H1 (cell line): ENCODE measurements around the gene PTMA. TPM values are rescaled to one million over a fixed set of nuclear protein-coding genes. Genes with fewer than 3 reads are reported as not detected.

Source experiments
- CTCF ChIA-PET: fragments of 300-600 bp; sonication (Branson Sonifier 250); formaldehyde crosslinking; loops from one replicate; lab custom pipeline; 2021; ENCODE audit not compliant: partially characterized antibody; lab: Charles Lee
- POLR2A ChIA-PET: fragments of 300-600 bp; sonication (Branson Sonifier 250); formaldehyde crosslinking; loops from one replicate; lab custom pipeline; 2021; ENCODE audit warnings: inconsistent platforms; ENCODE audit not compliant: partially characterized antibody; lab: Charles Lee
- DNase-seq, 2 experiments: peaks; one replicate each; pipeline versions ENCODE4 v3.0.0 to v3.0.0-alpha.2; 2010 to 2022; ENCODE audit warnings: low spot score in 2 of 2, low read depth in 1 of 2, mixed read lengths in 1 of 2
- FAIRE-seq: peaks from 2 replicates; lab custom pipeline; 2011; peaks lifted over from hg19 to GRCh38; lab: Jason Lieb, UNC
- H2AFZ ChIP-seq: 2 replicates; pipeline ENCODE4 v1.8.1; 2012; ENCODE audit warnings: low read length, inconsistent platforms
- H2AK5ac ChIP-seq: 2 replicates; pipeline ENCODE4 v1.6.1; 2013; ENCODE audit warnings: low read depth, low read length
- H2BK120ac ChIP-seq: replicated peaks from 2 replicates; pipeline ENCODE3; 2013; ENCODE audit warnings: low read depth, low read length, inconsistent platforms
- H2BK12ac ChIP-seq: 2 replicates; pipeline ENCODE4 v1.6.1; 2013; ENCODE audit warnings: low read depth, low read length
- H2BK15ac ChIP-seq: 2 replicates; pipeline ENCODE4 v1.6.1; 2013; ENCODE audit warnings: low read length
- H2BK20ac ChIP-seq: 2 replicates; pipeline ENCODE4 v1.6.1; 2013; ENCODE audit warnings: low read length
- H2BK5ac ChIP-seq: 2 replicates; pipeline ENCODE4 v1.6.1; 2013; ENCODE audit warnings: low read depth, low read length
- H3K14ac ChIP-seq: 2 replicates; pipeline ENCODE4 v1.6.1; 2013; ENCODE audit warnings: inconsistent platforms; ENCODE audit not compliant: insufficient read length
- H3K18ac ChIP-seq: 2 replicates; pipeline ENCODE4 v1.6.1; 2013; ENCODE audit warnings: low read length; ENCODE audit errors: extremely low read depth
- H3K23ac ChIP-seq: 2 replicates; pipeline ENCODE4 v1.6.1; 2013; ENCODE audit warnings: inconsistent platforms; ENCODE audit not compliant: insufficient read length
- H3K23me2 ChIP-seq: 2 replicates; pipeline ENCODE4 v1.6.1; 2013; ENCODE audit warnings: low read depth, low read length
- H3K27ac ChIP-seq: 2 replicates; pipeline ENCODE4 v1.6.1; 2011; ENCODE audit warnings: low read depth, low read length, inconsistent platforms
- H3K27me3 ChIP-seq, 4 experiments: replicated peaks in 1 of 4; 1 replicate in 1 of 4; 2 replicates in 3 of 4; pipeline versions ENCODE4 v1.6.1 to v1.8.1; 2011 to 2013; ENCODE audit warnings: low read length in 3 of 4, mild to moderate bottlenecking in 3 of 4, inconsistent platforms in 2 of 4, mixed read lengths in 2 of 4, moderate library complexity in 1 of 4; ENCODE audit not compliant: control insufficient read depth in 3 of 4, insufficient read depth in 3 of 4; ENCODE audit errors: extremely low read depth in 1 of 4
- H3K36me3 ChIP-seq, 4 experiments: 2 replicates each; pipeline versions ENCODE4 v1.6.1 to v1.8.1; 2011 to 2013; ENCODE audit warnings: mild to moderate bottlenecking in 4 of 4, low read length in 3 of 4, moderate library complexity in 2 of 4, control low read depth in 1 of 4, inconsistent platforms in 1 of 4; ENCODE audit not compliant: insufficient read depth in 4 of 4, control insufficient read depth in 2 of 4
- H3K4ac ChIP-seq: replicated peaks from 2 replicates; pipeline ENCODE3; 2013; ENCODE audit warnings: low read length, low read depth, mixed read lengths, inconsistent platforms; ENCODE audit not compliant: insufficient read length
- H3K4me1 ChIP-seq, 4 experiments: replicated peaks in 1 of 4; 1 replicate in 1 of 4; 2 replicates in 3 of 4; pipeline versions ENCODE4 v1.6.1 to v1.8.1; 2011 to 2013; ENCODE audit warnings: low read length in 3 of 4, inconsistent platforms in 2 of 4, mixed read lengths in 1 of 4; ENCODE audit not compliant: insufficient read depth in 4 of 4, control insufficient read depth in 3 of 4
- H3K4me2 ChIP-seq, 2 experiments: 2 replicates each; pipeline versions ENCODE4 v1.6.1 to v1.8.1; 2011 to 2013; ENCODE audit warnings: low read depth in 2 of 2, low read length in 2 of 2, control low read depth in 1 of 2, inconsistent platforms in 1 of 2, mild to moderate bottlenecking in 1 of 2; ENCODE audit not compliant: insufficient read depth in 1 of 2
- H3K4me3 ChIP-seq, 4 experiments: fragments of 200-600, 300-600 bp in 1 of 4; sonication (generic), shearing (Covaris generic), sonication (Bioruptor Twin) in 1 of 4; 2 replicates each; pipeline versions ENCODE4 v1.5.1 to v1.8.1; 2011 to 2016; ENCODE audit warnings: low read length in 4 of 4, low read depth in 3 of 4, control low read depth in 2 of 4, inconsistent platforms in 2 of 4, mild to moderate bottlenecking in 2 of 4, mixed read lengths in 1 of 4, moderate library complexity in 1 of 4; ENCODE audit not compliant: insufficient read depth in 2 of 4; ENCODE audit errors: extremely low read depth in 1 of 4
- H3K56ac ChIP-seq: replicated peaks from 2 replicates; pipeline ENCODE3; 2013; ENCODE audit warnings: low read depth, mild to moderate bottlenecking, mixed read lengths, low read length, inconsistent platforms; ENCODE audit not compliant: insufficient read length
- H3K79me1 ChIP-seq: 2 replicates; pipeline ENCODE4 v1.6.1; 2013; ENCODE audit warnings: low read depth, low read length, control low read depth
- H3K79me2 ChIP-seq, 2 experiments: 2 replicates each; pipeline versions ENCODE4 v1.6.1 to v1.8.1; 2012 to 2013; ENCODE audit warnings: low read length in 2 of 2, mild to moderate bottlenecking in 2 of 2, inconsistent platforms in 1 of 2; ENCODE audit not compliant: insufficient read depth in 2 of 2, control insufficient read depth in 1 of 2
- H3K9ac ChIP-seq, 4 experiments: replicated peaks in 1 of 4; 1 replicate in 1 of 4; 2 replicates in 3 of 4; pipeline versions ENCODE4 v1.6.1 to v1.8.1; 2011 to 2013; ENCODE audit warnings: low read depth in 3 of 4, low read length in 3 of 4, control low read depth in 2 of 4, mild to moderate bottlenecking in 2 of 4, moderate library complexity in 2 of 4, inconsistent platforms in 1 of 4; ENCODE audit errors: extremely low read depth in 1 of 4
- H3K9me3 ChIP-seq, 2 experiments: 2 replicates each; pipeline versions ENCODE4 v1.6.1 to v1.8.1; 2012 to 2013; ENCODE audit warnings: mild to moderate bottlenecking in 2 of 2, moderate library complexity in 2 of 2, control low read depth in 1 of 2, inconsistent platforms in 1 of 2, low read depth in 1 of 2, low read length in 1 of 2, mixed read lengths in 1 of 2; ENCODE audit not compliant: insufficient read depth in 2 of 2
- H4K20me1 ChIP-seq, 2 experiments: replicated peaks in 1 of 2; 2 replicates each; pipeline versions ENCODE3 to v1.8.1; 2011 to 2013; ENCODE audit warnings: inconsistent platforms in 2 of 2, low read length in 2 of 2, mild to moderate bottlenecking in 1 of 2; ENCODE audit not compliant: insufficient read depth in 2 of 2, control insufficient read depth in 1 of 2
- H4K5ac ChIP-seq: 2 replicates; pipeline ENCODE4 v1.6.1; 2013; ENCODE audit warnings: low read length, low read depth, mixed read lengths, inconsistent platforms; ENCODE audit not compliant: insufficient read length
- H4K8ac ChIP-seq: 2 replicates; pipeline ENCODE4 v1.8.0; 2013; ENCODE audit warnings: mild to moderate bottlenecking, moderate library complexity, low read length, inconsistent platforms; ENCODE audit not compliant: insufficient read depth; ENCODE audit errors: extremely low read depth
- H4K91ac ChIP-seq: replicated peaks from 2 replicates; pipeline ENCODE3; 2013; ENCODE audit warnings: low read length, mixed read lengths, inconsistent platforms; ENCODE audit not compliant: insufficient read length
- ATF3 ChIP-seq: IDR thresholded peaks from 2 replicates; pipeline ENCODE4 v1.6.1; 2011; ENCODE audit warnings: low read depth, mild to moderate bottlenecking, low read length; ENCODE audit not compliant: insufficient read depth
- CBX8 ChIP-seq: fragments of 300-800, 300-1000 bp; sonication (generic); IDR thresholded peaks from 2 replicates; pipeline ENCODE4 v1.7.1; 2016; ENCODE audit warnings: low read depth, low read length, borderline replicate concordance
- CHD2 ChIP-seq: IDR thresholded peaks from 2 replicates; pipeline ENCODE4 v1.6.1; 2012; ENCODE audit warnings: low read length, improper control_type of control experiment
- CREB1 ChIP-seq: IDR thresholded peaks from 2 replicates; pipeline ENCODE4 v1.6.1; 2012; ENCODE audit warnings: inconsistent platforms
- CTBP2 ChIP-seq: IDR thresholded peaks from 2 replicates; pipeline ENCODE4 v1.7.0; 2011; ENCODE audit warnings: borderline replicate concordance, mild to moderate bottlenecking, moderate library complexity, mixed read lengths, low read length; ENCODE audit not compliant: insufficient read depth, insufficient read length
- E2F6 ChIP-seq: IDR thresholded peaks from 2 replicates; pipeline ENCODE4 v1.6.1; 2012; ENCODE audit warnings: inconsistent platforms
- EGR1 ChIP-seq: IDR thresholded peaks from 2 replicates; pipeline ENCODE4 v1.6.1; 2011; ENCODE audit warnings: low read depth, low read length, borderline replicate concordance
- SIRT6 ChIP-seq: IDR thresholded peaks from one replicate; pipeline ENCODE4 v1.7.1; 2012; ENCODE audit warnings: low read length, inconsistent platforms
- TBP ChIP-seq: IDR thresholded peaks from 2 replicates; pipeline ENCODE4 v1.6.1; 2011; ENCODE audit warnings: low read depth, low read length, improper control_type of control experiment
- USF2 ChIP-seq: IDR thresholded peaks from 2 replicates; pipeline ENCODE4 v1.6.1; 2011; ENCODE audit warnings: low read length, improper control_type of control experiment
- WGBS, 2 experiments: shearing (Covaris generic) in 1 of 2; methylation state at CpG; one replicate each; pipeline versions ENCODE4 v1.1.6 to v1.1.7; 2013 to 2015; ENCODE audit warnings: low lambda C conversion rate in 2 of 2, mixed read lengths in 2 of 2, inconsistent platforms in 1 of 2, low coverage in 1 of 2, missing lambda C conversion rate in 1 of 2; ENCODE audit not compliant: insufficient replicate concordance in 2 of 2, insufficient coverage in 1 of 2, insufficient read length in 1 of 2; ENCODE audit errors: extremely low coverage in 1 of 2, missing lambda C conversion rate in 1 of 2; 5-methylcytosine and 5-hydroxymethylcytosine counted together
- polyA plus RNA-seq, 7 experiments: library from polyadenylated mRNA; depleted of rRNA in 3 of 7; stranded (reverse) in 5 of 7; unstranded in 2 of 7; fragments of >200 nt in 5 of 7; fragments of 200-250 nt in 2 of 7; gene quantifications; 1 replicate in 5 of 7; 2 replicates in 1 of 7; 4 replicates in 1 of 7; pipeline versions ENCODE4 v1.2.1 to v1.2.3, GENCODE V29; 2011 to 2013; ENCODE audit warnings: missing spikeins in 2 of 7, mixed read lengths in 2 of 7
- total RNA-seq: library from RNA; stranded (reverse); fragmentation: NEBNext Ultra II Directional; extraction: Animal tissue kit (Norgen Biotek cat#: 25700); gene quantifications from 2 replicates; pipeline ENCODE4 v1.2.1, GENCODE V29; 2021

PTMA gene
- total and polyA plus RNA-seq, 2 of the 8 experiments (the other 6 are each of a cell fraction or from before 2014, with no cell fraction given): 683 to 2,680 TPM

- Histone ChIP-seq H2BK12ac (peak overlapping the region; percentile 94), H3K27me3 (no peaks in the 10 kb centered on the region), H2BK15ac (peak overlapping the region; percentile 81; the same call in 1 of the 2 replicates), H3K4ac (peak overlapping the region; percentile 61), H4K91ac (no peak overlapping the region), H3K9me3 (no peaks in the 10 kb centered on the region), H3K4me2 (no peak overlapping the region), H2BK20ac (no peak overlapping the region), H3K9ac (no peak overlapping the region), H4K20me1 (peaks cover 10 to 16% of the 10 kb centered on the region in 2 experiments), H3K79me1 (no peaks in the 10 kb centered on the region), H3K23ac (no peak overlapping the region), H3K79me2 (peaks cover 14 to 20% of the 10 kb centered on the region in 2 experiments)
- CTCF ChIA-PET: interaction anchor here (0.6 to 12.1 kb wide), 31 partner anchors 8 to 1271 kb away, joined by 3 to 555 read pairs (median 7); partner anchors contain the start of gene COPS7B
- no peak for DNase-seq
- TF ChIP-seq ATF3 (no peak), TBP (no peak), CREB1 (no peak), EGR1 (no peak), USF2 (no peak), CBX8 (no peak), SIRT6 (no peak), E2F6 (no peak), CHD2 (no peak), CTBP2 (no peak)
- TF ChIP-seq, all 59 proteins: peak for 0
- no peak overlapping the region for H3K56ac ChIP-seq
- no peak overlapping the region for H2AFZ ChIP-seq
- no peak overlapping the region for H3K27ac ChIP-seq
- POLR2A ChIA-PET: interaction anchor here (0.8 to 22.8 kb wide), 11 partner anchors 11 to 263 kb away, joined by 3 to 1080 read pairs (median 7); partner anchors contain the start of genes COPS7B, PDE6D and PTMA
- peaks cover 0 to 28% (median 19%) of the 10 kb centered on the region in 4 experiments; a peak in 6 of 7 replicates for H3K4me1 ChIP-seq
- H3K14ac ChIP-seq: no peak overlapping the region
- no peak overlapping the region; the same call in 1 of the 2 replicates for H2AK5ac ChIP-seq
- no peak overlapping the region for H3K4me3 ChIP-seq
- no peak overlapping the region for H4K5ac ChIP-seq
- no peak overlapping the region; the same call in 1 of the 2 replicates for H2BK5ac ChIP-seq
- H4K8ac ChIP-seq: no peak overlapping the region
- FAIRE-seq: no peak
- 93% methylated on average over 8 of the region's 8 CpGs; no CpG with 5 or more reads in 1 of the 2 experiments for WGBS, 2 experiments
- H3K18ac ChIP-seq: no peak overlapping the region
- peaks cover 14 to 21% (median 16%) of the 10 kb centered on the region in 4 experiments for H3K36me3 ChIP-seq
- no peak overlapping the region for H2BK120ac ChIP-seq
- H3K23me2 ChIP-seq: no peaks in the 10 kb centered on the region
These were observed 7.8 kb downstream of the PTMA start for GRCh38 chr2:231715988-231716616.
